ENCODE results near the gene ADGRG2.

Gene ADGRG2

DNA sequence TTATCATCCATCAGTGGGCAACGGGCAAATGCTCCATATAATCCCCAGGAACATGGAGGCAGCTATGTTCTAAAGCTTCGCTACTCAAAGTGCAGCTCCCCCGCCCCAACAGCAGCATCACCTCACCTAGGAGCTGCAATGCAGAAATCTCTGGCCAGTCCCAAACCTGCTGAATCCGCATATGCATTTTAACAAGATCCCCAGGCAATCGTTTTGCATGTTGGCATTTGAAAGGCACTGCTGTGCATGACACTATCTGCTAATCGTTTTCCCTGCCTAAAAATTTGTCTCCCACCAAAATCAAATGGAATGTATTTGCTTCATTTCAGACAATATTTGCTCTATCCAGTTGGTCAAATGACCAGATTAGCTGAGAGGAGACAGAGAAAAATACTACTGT is 15.2 kb downstream of the ADGRG2 start:
- no peak overlapping the region for H3K27ac ChIP-seq
- TF ChIP-seq, protein P1, sequence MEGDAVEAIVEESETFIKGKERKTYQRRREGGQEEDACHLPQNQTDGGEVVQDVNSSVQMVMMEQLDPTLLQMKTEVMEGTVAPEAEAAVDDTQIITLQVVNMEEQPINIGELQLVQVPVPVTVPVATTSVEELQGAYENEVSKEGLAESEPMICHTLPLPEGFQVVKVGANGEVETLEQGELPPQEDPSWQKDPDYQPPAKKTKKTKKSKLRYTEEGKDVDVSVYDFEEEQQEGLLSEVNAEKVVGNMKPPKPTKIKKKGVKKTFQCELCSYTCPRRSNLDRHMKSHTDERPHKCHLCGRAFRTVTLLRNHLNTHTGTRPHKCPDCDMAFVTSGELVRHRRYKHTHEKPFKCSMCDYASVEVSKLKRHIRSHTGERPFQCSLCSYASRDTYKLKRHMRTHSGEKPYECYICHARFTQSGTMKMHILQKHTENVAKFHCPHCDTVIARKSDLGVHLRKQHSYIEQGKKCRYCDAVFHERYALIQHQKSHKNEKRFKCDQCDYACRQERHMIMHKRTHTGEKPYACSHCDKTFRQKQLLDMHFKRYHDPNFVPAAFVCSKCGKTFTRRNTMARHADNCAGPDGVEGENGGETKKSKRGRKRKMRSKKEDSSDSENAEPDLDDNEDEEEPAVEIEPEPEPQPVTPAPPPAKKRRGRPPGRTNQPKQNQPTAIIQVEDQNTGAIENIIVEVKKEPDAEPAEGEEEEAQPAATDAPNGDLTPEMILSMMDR (conservative IDR thresholded peaks at IDR 0.05): no peak
- no peak for TF ChIP-seq ZFX (IDR thresholded peaks at IDR 0.05)

DNA sequence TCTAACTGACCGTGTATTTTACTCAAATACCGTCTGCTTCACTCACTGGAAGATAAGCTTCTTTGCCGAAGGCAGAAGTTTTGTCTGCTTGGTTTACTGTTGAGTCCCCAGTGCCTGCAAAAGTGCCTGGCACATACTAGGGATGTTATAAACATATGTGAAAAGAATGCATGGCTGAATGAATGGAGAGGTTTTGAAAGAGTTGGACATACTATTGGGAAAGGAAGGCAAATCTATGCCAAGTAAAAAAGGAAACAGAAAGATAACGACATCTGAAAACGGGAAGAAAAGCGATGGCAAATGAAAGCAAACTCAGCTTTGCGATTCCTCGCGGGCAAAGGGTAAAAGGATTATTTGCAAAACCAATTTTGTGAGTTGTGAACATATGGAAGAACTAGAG is 21.7 kb downstream of the ADGRG2 start:
- no peak overlapping the region for H3K27ac ChIP-seq
- TF ChIP-seq ZFX (IDR thresholded peaks at IDR 0.05): no peak
- TF ChIP-seq, protein P1 (conservative IDR thresholded peaks at IDR 0.05): no peak

DNA sequence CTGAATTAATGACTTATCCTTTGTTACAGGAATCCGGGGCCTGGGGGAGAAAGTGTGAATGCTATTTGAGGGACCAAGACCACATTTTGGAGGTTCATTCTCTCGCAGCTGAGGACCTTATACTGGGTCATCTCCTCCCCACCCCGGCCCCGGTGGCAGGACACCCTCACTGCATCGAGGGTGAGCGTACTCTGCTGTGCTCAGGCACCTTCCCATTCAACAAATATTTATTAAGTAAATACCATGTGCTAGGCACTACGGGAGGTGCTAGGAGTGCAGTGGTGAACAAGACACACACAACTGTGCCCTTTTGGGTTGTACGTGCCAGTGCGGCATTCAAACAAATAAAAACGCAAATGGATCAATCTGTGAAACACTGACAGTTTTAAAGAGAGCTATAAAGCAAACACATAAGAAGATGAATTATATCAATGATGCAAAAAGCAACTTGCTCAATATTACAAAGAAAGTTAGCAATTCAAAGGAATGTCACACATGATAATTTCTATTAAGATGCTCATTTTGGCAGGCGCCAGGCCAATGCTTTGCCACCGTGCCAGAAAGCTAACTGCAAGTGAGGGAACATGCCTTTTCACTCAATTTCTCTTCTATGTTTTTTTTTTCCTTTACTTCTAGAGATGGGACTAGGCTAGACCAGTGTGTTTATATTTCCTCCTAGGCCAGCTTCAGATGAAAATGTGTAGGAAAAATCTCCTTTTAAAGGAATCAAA is 24.6 kb downstream of the ADGRG2 start:
- no peak overlapping the region for H3K27ac ChIP-seq
- no peak for TF ChIP-seq ZFX (IDR thresholded peaks at IDR 0.05)
- TF ChIP-seq, protein P1 (conservative IDR thresholded peaks at IDR 0.05): peak; percentile 6; the same call in 1 of the 2 replicates

DNA sequence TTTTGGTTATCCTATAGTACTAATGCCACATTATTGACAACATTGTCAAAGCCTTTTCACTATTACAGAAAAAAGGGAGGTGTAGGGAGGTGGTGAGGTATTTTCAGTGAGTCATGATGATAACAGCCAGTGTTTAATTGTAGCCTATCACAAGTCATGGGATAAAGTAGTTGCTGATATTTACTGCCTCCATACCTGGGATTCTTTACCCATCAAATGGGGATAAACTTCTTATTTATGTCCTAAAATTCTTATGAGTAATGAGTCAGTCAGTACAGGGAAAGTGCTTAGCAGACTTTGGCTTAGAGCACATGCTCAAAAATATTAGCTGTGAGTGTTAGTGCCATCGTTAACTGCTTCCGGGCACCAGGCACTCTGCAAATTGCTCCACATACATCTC is 25.7 kb downstream of the ADGRG2 start:
- TF ChIP-seq ZFX (IDR thresholded peaks at IDR 0.05): no peak
- TF ChIP-seq, protein P1 (conservative IDR thresholded peaks at IDR 0.05): no peak
- no peak overlapping the region for H3K27ac ChIP-seq

DNA sequence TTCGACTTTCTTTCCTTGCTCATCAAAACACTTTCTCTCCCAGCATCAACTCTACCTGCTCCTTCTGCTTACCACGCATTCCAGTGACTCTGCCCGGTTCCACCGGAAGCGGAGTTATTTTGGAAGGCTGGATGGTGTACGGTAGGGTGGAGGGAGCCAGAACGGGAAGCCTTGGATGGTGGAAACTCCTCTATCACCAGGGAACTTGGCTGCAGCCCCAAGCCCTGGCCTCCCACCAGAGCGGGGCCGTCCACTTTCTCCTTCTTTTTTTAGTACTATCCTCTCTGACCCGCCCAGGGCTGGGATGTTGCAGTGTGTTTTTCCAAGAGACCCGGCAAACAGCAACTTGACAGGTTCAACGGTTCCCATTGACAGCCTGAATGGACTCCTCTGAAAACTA is 27.6 kb downstream of the ADGRG2 start:
- no peak for TF ChIP-seq ZFX (IDR thresholded peaks at IDR 0.05)
- TF ChIP-seq, protein P1 (conservative IDR thresholded peaks at IDR 0.05): no peak
- no peak overlapping the region for H3K27ac ChIP-seq

DNA sequence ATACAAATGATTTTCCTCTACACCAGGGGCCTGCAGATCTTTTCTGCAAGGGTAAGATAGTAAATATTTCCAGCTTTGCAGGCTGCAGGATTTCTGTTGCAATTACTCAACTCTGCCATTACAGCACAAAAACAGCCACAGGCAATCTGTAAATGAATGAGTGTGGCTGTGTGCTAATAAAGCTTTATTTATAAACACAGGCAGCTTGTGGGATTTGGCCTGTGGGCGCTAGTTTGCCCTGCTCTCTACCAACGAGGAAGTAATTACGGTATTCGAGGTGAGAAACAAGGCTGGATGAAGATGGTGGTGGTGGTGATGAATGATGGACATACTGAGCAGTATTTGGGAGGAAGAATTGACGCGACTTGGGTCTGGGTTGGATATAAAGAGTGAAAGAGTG is 30.7 kb downstream of the ADGRG2 start:
- no peak overlapping the region for H3K27ac ChIP-seq
- no peak for TF ChIP-seq ZFX (IDR thresholded peaks at IDR 0.05)
- TF ChIP-seq, protein P1 (conservative IDR thresholded peaks at IDR 0.05): no peak

DNA sequence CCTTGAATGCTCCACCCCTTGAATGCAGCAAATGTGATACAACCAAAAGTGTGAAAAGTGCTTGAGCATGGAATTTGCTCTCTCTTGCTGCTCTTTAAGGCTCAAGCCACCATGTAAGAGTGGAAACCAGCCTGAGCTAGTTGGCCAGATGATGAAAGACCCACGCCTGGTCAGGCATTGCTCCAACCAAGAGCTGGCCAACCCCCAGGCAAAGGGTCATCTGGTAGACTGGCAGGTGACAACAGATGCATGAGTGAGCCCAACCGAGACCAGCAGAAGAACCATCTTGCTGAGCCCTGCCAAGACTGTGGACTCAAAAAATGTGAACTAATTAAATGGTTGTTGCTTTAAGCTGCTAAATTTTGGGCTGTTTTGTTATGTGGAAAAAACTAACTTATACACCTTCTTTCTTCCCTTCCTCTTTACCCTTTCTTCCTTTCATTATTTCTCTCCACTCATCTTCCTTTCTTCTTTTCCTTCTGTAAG is 32.7 kb downstream of the ADGRG2 start:
- no peak overlapping the region for H3K27ac ChIP-seq
- no peak for TF ChIP-seq ZFX (IDR thresholded peaks at IDR 0.05)
- TF ChIP-seq, protein P1 (conservative IDR thresholded peaks at IDR 0.05): no peak

Data from C4-2B (cell line).